Amniotic epithelial cell (primary cell): Measurements from ENCODE around the gene RNF144B.
"Not testable (repeated sequence)": the region's sequence is repeated elsewhere in the genome, so short reads cannot be mapped to it uniquely, and the experiment has no call there.

ENCODE experiments used
- DNase-seq: peaks from one replicate; pipeline ENCODE4 v3.0.0-alpha.2; 2010; ENCODE audit warnings: low read depth

RNF144B gene

GRCh38 chr6:18409602-18410001, 22.5 kb downstream of the RNF144B start:
- DNase-seq = not testable (repeated sequence)

- no peak for DNase-seq
These were observed 23.3 kb downstream of the RNF144B start for GRCh38 chr6:18410412-18410811.

GRCh38 chr6:18412068-18412467, 24.9 kb downstream of the RNF144B start:
- DNase-seq = no peak

- DNase-seq = peak; percentile 31
These were observed 25.5 kb downstream of the RNF144B start for GRCh38 chr6:18412644-18413043.

- no peak for DNase-seq
These were observed 26.2 kb downstream of the RNF144B start for GRCh38 chr6:18413381-18413780.

- DNase-seq = no peak
These were observed 27.0 kb downstream of the RNF144B start for GRCh38 chr6:18414116-18414515.

- DNase-seq = no peak
These were observed 28.1 kb downstream of the RNF144B start for GRCh38 chr6:18415207-18415606.

GRCh38 chr6:18415671-18416340, 28.7 kb downstream of the RNF144B start:
- DNase-seq = peak; percentile 19

- DNase-seq = no peak
These were observed 29.2 kb downstream of the RNF144B start for GRCh38 chr6:18416341-18416679.

- DNase-seq = no peak
These were observed 33.2 kb downstream of the RNF144B start for GRCh38 chr6:18420328-18420727.

GRCh38 chr6:18422136-18422535, 35.0 kb downstream of the RNF144B start:
- no peak for DNase-seq

GRCh38 chr6:18423426-18423825, 36.3 kb downstream of the RNF144B start:
- no peak for DNase-seq

- DNase-seq = no peak
These were observed 37.1 kb downstream of the RNF144B start for GRCh38 chr6:18424201-18424600.

- no peak for DNase-seq
These were observed 38.1 kb downstream of the RNF144B start for GRCh38 chr6:18425218-18425617.

- DNase-seq = no peak
These were observed 40.1 kb downstream of the RNF144B start for GRCh38 chr6:18427296-18427695.

GRCh38 chr6:18429655-18430297, 42.6 kb downstream of the RNF144B start:
- no peak for DNase-seq

GRCh38 chr6:18431581-18431980, 44.4 kb downstream of the RNF144B start:
- DNase-seq = no peak

GRCh38 chr6:18432180-18432579, 45.0 kb downstream of the RNF144B start:
- DNase-seq = peak; percentile 45

GRCh38 chr6:18432619-18433018, 45.5 kb downstream of the RNF144B start:
- no peak for DNase-seq

GRCh38 chr6:18433059-18433458, 45.9 kb downstream of the RNF144B start:
- no peak for DNase-seq

GRCh38 chr6:18436341-18436740, 49.2 kb downstream of the RNF144B start:
- DNase-seq = no peak

GRCh38 chr6:18439581-18439980, 52.4 kb downstream of the RNF144B start:
- no peak for DNase-seq

- no peak for DNase-seq
These were observed 54.3 kb downstream of the RNF144B start for GRCh38 chr6:18441251-18441979.
